GM19240 (cell line): ENCODE measurements around the gene COQ8A.

Experiments
- DNase-seq: peaks from one replicate; pipeline ENCODE4 v3.0.0; 2011; ENCODE audit warnings: low spot score; ENCODE audit not compliant: insufficient read length

Gene COQ8A

GRCh38 chr1:227003165-227003564 lies 63.1 kb downstream of the COQ8A start:
- no peak for DNase-seq

GRCh38 chr1:227004796-227005195 lies 64.7 kb downstream of the COQ8A start:
- DNase-seq: no peak

- DNase-seq: no peak
These were observed 66.2 kb downstream of the COQ8A start for GRCh38 chr1:227006226-227006796.

- DNase-seq: no peak
These were observed 69.8 kb downstream of the COQ8A start for GRCh38 chr1:227009937-227010336.

- no peak for DNase-seq
These were observed 70.6 kb downstream of the COQ8A start for GRCh38 chr1:227010645-227011044.

- no peak for DNase-seq
These were observed 76.9 kb downstream of the COQ8A start for GRCh38 chr1:227016990-227017389.

- DNase-seq: no peak
These were observed 92.3 kb downstream of the COQ8A start for GRCh38 chr1:227032396-227032795.

GRCh38 chr1:227033880-227034279 lies 93.8 kb downstream of the COQ8A start:
- DNase-seq: no peak

GRCh38 chr1:227035316-227035715 lies 95.2 kb downstream of the COQ8A start:
- DNase-seq: no peak

- DNase-seq: no peak
These were observed 97.0 kb downstream of the COQ8A start for GRCh38 chr1:227037121-227037520.
